Loucy (cell line): ENCODE data around the gene CRYGD.
A peak's percentile ranks its signal among the peaks of the same experiment; 100 is the strongest.

ENCODE experiments used
- H2AFZ ChIP-seq: fragments of 200-600 bp; sonication (generic); 2 replicates; pipeline ENCODE4 v1.6.0; 2016; ENCODE audit warnings: antibody characterized with exemption, mild to moderate bottlenecking, low read length, moderate library complexity
- H3F3A ChIP-seq: fragments of 200-600 bp; 2 replicates; pipeline ENCODE4 v1.6.0; 2016; ENCODE audit warnings: antibody characterized with exemption, low read depth, mild to moderate bottlenecking
- H3K27me3 ChIP-seq: fragments of 200-600 bp; sonication (generic); 2 replicates; pipeline ENCODE4 v1.6.1; 2014; ENCODE audit warnings: low read length, mild to moderate bottlenecking; ENCODE audit not compliant: insufficient read depth, poor library complexity, severe bottlenecking
- H3K36me3 ChIP-seq: fragments of 200-600 bp; sonication (generic); 2 replicates; pipeline ENCODE4 v1.6.1; 2016; ENCODE audit warnings: low read length; ENCODE audit not compliant: insufficient read depth
- H3K4me1 ChIP-seq: fragments of 200-600 bp; sonication (generic); 2 replicates; pipeline ENCODE4 v1.5.1; 2014; ENCODE audit warnings: low read length, mild to moderate bottlenecking; ENCODE audit not compliant: insufficient read depth, poor library complexity, severe bottlenecking
- H3K4me2 ChIP-seq: fragments of 200-600 bp; sonication (generic); 2 replicates; pipeline ENCODE4 v1.6.0; 2014; ENCODE audit warnings: antibody characterized with exemption, low read length, low read depth, mild to moderate bottlenecking; ENCODE audit not compliant: poor library complexity, severe bottlenecking
- H3K4me3 ChIP-seq: fragments of 200-600 bp; sonication (generic); 2 replicates; pipeline ENCODE4 v1.5.1; 2014; ENCODE audit warnings: low read length, mild to moderate bottlenecking, mixed read lengths; ENCODE audit not compliant: poor library complexity, severe bottlenecking
- H3K79me2 ChIP-seq: fragments of 200-600 bp; sonication (generic); 2 replicates; pipeline ENCODE4 v1.6.1; 2014; ENCODE audit warnings: low read length; ENCODE audit not compliant: insufficient read depth
- H3K9ac ChIP-seq: fragments of 200-600 bp; sonication (generic); 2 replicates; pipeline ENCODE4 v1.6.0; 2014; ENCODE audit warnings: mild to moderate bottlenecking, low read depth, low read length, moderate library complexity; ENCODE audit not compliant: poor library complexity, severe bottlenecking
- H3K9me2 ChIP-seq: fragments of 200-600 bp; sonication (generic); replicated peaks from 2 replicates; pipeline ENCODE4 v1.6.1; 2016; ENCODE audit warnings: low read depth, low read length, mixed read lengths
- H3K9me3 ChIP-seq: fragments of 200-600 bp; sonication (generic); 2 replicates; pipeline ENCODE4 v1.6.1; 2014; ENCODE audit warnings: mild to moderate bottlenecking, antibody characterized with exemption, low read length, low read depth; ENCODE audit not compliant: insufficient read depth
- H4K20me1 ChIP-seq: fragments of 200-600 bp; sonication (generic); 2 replicates; pipeline ENCODE4 v1.6.0; 2014; ENCODE audit warnings: antibody characterized with exemption, low read length, mild to moderate bottlenecking; ENCODE audit not compliant: insufficient read depth, poor library complexity, severe bottlenecking
- EZH2phosphoT487 ChIP-seq: fragments of 200-600 bp; IDR thresholded peaks from 2 replicates; pipeline ENCODE4 v1.6.1; 2018; ENCODE audit warnings: antibody characterized with exemption, mild to moderate bottlenecking, moderate library complexity, borderline replicate concordance
- TF ChIP-seq, protein P1 (sequence below): fragments of 200-600 bp; sonication (generic); conservative IDR thresholded peaks from 2 replicates; pipeline ENCODE4 v1.5.1; 2014; ENCODE audit warnings: mild to moderate bottlenecking, antibody characterized with exemption, low read length

Gene CRYGD

DNA sequence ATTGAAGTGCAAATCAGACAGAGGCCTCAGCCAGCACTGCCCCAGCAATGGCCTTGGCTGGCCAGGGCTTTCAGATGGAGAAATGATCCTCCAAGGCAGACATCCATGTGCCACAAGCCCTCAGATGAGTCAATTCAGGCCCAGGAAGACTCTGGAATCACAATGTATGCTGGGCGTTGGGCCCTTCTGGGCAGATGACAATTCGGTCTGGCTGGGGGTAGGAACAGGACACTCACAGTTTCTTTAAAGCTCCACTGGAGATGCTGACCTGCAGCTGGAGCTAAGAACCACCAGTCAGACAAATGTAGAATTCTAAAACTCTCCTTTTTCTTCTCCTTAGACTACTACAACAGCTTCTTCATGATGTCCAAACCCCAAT, 12.4 kb upstream of the CRYGD start:
- no peaks in the 10 kb centered on the region for H3K27me3 ChIP-seq
- H3K4me2 ChIP-seq, result peak overlapping the region; percentile 21
- H4K20me1 ChIP-seq, result no peaks in the 10 kb centered on the region
- H3F3A ChIP-seq, result peaks cover 4% of the 10 kb centered on the region; the same call in 1 of the 2 replicates
- no peaks in the 10 kb centered on the region for H3K79me2 ChIP-seq
- no peak for TF ChIP-seq EZH2phosphoT487
- TF ChIP-seq, protein P1, sequence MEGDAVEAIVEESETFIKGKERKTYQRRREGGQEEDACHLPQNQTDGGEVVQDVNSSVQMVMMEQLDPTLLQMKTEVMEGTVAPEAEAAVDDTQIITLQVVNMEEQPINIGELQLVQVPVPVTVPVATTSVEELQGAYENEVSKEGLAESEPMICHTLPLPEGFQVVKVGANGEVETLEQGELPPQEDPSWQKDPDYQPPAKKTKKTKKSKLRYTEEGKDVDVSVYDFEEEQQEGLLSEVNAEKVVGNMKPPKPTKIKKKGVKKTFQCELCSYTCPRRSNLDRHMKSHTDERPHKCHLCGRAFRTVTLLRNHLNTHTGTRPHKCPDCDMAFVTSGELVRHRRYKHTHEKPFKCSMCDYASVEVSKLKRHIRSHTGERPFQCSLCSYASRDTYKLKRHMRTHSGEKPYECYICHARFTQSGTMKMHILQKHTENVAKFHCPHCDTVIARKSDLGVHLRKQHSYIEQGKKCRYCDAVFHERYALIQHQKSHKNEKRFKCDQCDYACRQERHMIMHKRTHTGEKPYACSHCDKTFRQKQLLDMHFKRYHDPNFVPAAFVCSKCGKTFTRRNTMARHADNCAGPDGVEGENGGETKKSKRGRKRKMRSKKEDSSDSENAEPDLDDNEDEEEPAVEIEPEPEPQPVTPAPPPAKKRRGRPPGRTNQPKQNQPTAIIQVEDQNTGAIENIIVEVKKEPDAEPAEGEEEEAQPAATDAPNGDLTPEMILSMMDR, result no peak
- no peaks in the 10 kb centered on the region for H3K9me2 ChIP-seq
- H3K9me3 ChIP-seq, result no peaks in the 10 kb centered on the region
- peak overlapping the region; percentile 58 for H2AFZ ChIP-seq
- H3K36me3 ChIP-seq, result no peaks in the 10 kb centered on the region
- H3K9ac ChIP-seq, result peak overlapping the region; percentile 6
- no peak overlapping the region for H3K4me3 ChIP-seq
- peaks cover 44% of the 10 kb centered on the region for H3K4me1 ChIP-seq

GRCh38 chr2:208135794-208136715, 11.7 kb upstream of the CRYGD start:
- no peaks in the 10 kb centered on the region for H4K20me1 ChIP-seq
- TF ChIP-seq, protein P1, result no peak
- no peak for TF ChIP-seq EZH2phosphoT487
- H2AFZ ChIP-seq, result peak overlapping the region; percentile 58; the same call in 1 of the 2 replicates
- no peaks in the 10 kb centered on the region for H3K36me3 ChIP-seq
- H3K4me2 ChIP-seq, result peak overlapping the region; percentile 62
- no peaks in the 10 kb centered on the region for H3K9me2 ChIP-seq
- H3K79me2 ChIP-seq, result no peaks in the 10 kb centered on the region
- peak overlapping the region; percentile 47 for H3K9ac ChIP-seq
- H3K27me3 ChIP-seq, result no peaks in the 10 kb centered on the region
- H3K9me3 ChIP-seq, result no peaks in the 10 kb centered on the region
- H3F3A ChIP-seq, result peaks cover 4% of the 10 kb centered on the region; the same call in 1 of the 2 replicates
- H3K4me3 ChIP-seq, result no peak overlapping the region
- H3K4me1 ChIP-seq, result peaks cover 44% of the 10 kb centered on the region

DNA sequence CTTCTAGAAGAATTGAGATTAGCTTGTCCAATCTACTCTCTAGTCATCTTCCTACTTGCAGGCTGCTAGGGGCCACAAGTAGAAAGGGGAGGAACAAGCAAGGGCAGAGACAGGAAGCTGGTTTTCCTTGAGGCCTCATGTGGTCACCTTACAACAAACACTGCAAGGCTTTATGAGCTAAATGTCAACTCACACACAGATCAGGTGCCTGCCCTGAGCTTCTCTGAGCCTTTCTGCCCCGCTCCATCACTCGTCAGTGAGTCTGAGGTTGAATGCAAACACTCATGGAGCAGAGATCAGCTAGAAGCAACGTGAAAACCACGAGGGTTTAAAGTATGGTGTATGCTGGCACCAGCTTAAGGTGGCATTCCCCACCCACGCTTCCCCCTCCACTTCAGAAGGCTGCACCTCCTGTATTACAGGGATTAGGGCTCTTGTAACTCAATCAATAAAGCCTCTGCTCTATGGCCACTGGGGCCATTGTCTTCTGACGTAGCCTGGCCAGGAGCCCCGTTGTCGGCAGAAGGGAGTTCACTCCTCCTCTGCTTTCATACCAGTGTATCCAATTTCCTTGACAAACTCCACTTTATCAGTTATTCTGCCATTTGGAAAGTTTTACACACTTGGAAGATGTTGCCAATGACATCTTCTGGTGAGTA, 10.7 kb upstream of the CRYGD start:
- H3F3A ChIP-seq, result peaks cover 4% of the 10 kb centered on the region; the same call in 1 of the 2 replicates
- no peaks in the 10 kb centered on the region for H3K9me2 ChIP-seq
- peak overlapping the region; percentile 10; the same call in 1 of the 2 replicates for H2AFZ ChIP-seq
- no peaks in the 10 kb centered on the region for H3K79me2 ChIP-seq
- no peaks in the 10 kb centered on the region for H3K27me3 ChIP-seq
- peaks cover 44% of the 10 kb centered on the region for H3K4me1 ChIP-seq
- H3K4me2 ChIP-seq, result peak overlapping the region; percentile 62
- no peaks in the 10 kb centered on the region for H3K36me3 ChIP-seq
- peak overlapping the region; percentile 30 for H3K4me3 ChIP-seq
- TF ChIP-seq, protein P1, result no peak
- no peak for TF ChIP-seq EZH2phosphoT487
- no peaks in the 10 kb centered on the region for H3K9me3 ChIP-seq
- no peaks in the 10 kb centered on the region for H4K20me1 ChIP-seq
- H3K9ac ChIP-seq, result peak overlapping the region; percentile 47
